ENCODE measurements around the gene CPZ. TPM values are rescaled to one million over a fixed set of nuclear protein-coding genes. Genes with fewer than 3 reads are reported as not detected.

The CPZ gene
- total RNA-seq, 1 experiment from 2014 or later, result 26.9 TPM

GRCh38 chr4:8586246-8586645, 6.3 kb upstream of the CPZ start:
- DNase-seq (ENCODE audit: low spot score) (no peak), ATAC-seq (no peak)
- H3K27me3 Mint-ChIP-seq (ENCODE audit: low read depth), result peaks cover 28% of the 10 kb centered on the region
- ChIA-PET CTCF (interaction anchor here (0.6 to 1.8 kb wide), 11 partner anchors 12 to 149 kb away, joined by 3 to 10 read pairs (median 3); no protein-coding TSS in a partner anchor), POLR2A (no interaction called here)
- H3K27ac Mint-ChIP-seq, result no peak overlapping the region
- TF ChIP-seq PRDM15 (CRISPR knock-in tag; IDR thresholded peaks at IDR 0.05) (no peak), ZMAT4 (CRISPR knock-in tag; IDR thresholded peaks at IDR 0.05) (no peak)
- no peak overlapping the region for H3K4me3 Mint-ChIP-seq
- no peaks in the 10 kb centered on the region for H3K36me3 Mint-ChIP-seq
- peaks cover 23% of the 10 kb centered on the region for H3K4me1 Mint-ChIP-seq
- no peaks in the 10 kb centered on the region for H3K9me3 Mint-ChIP-seq

GRCh38 chr4:8586671-8587468, 5.7 kb upstream of the CPZ start:
- no peak overlapping the region for H3K4me3 Mint-ChIP-seq
- peaks cover 22% of the 10 kb centered on the region for H3K27me3 Mint-ChIP-seq (ENCODE audit: low read depth)
- CTCF ChIA-PET, result interaction anchor here (0.6 to 1.8 kb wide), 11 partner anchors 12 to 150 kb away, joined by 3 to 10 read pairs (median 3); no protein-coding TSS in a partner anchor
- no peak overlapping the region for H3K27ac Mint-ChIP-seq
- ATAC-seq (peak; percentile 19), DNase-seq (ENCODE audit: low spot score) (peak; percentile 11)
- H3K9me3 Mint-ChIP-seq, result no peaks in the 10 kb centered on the region
- peaks cover 29% of the 10 kb centered on the region for H3K4me1 Mint-ChIP-seq
- H3K36me3 Mint-ChIP-seq, result no peaks in the 10 kb centered on the region
- TF ChIP-seq IRF2 (CRISPR knock-in tag; IDR thresholded peaks at IDR 0.05; ENCODE audit: borderline replicate concordance, low read depth), result no peak
- TF ChIP-seq ATF3 (CRISPR knock-in tag; conservative IDR thresholded peaks at IDR 0.05), result no peak
- no peak for TF ChIP-seq ZNF232 (CRISPR knock-in tag; IDR thresholded peaks at IDR 0.05)
- no peak for TF ChIP-seq CREB1 (CRISPR knock-in tag; IDR thresholded peaks at IDR 0.05)
- POLR2A ChIA-PET, result no interaction called here

- no peak overlapping the region for H3K27ac Mint-ChIP-seq
- POLR2A ChIA-PET, result no interaction called here
- TF ChIP-seq CTCF (IDR thresholded peaks at IDR 0.05) (no peak), NFATC4 (CRISPR knock-in tag; IDR thresholded peaks at IDR 0.05) (no peak), NFE2L1 (CRISPR knock-in tag; IDR thresholded peaks at IDR 0.05) (no peak), PRDM15 (CRISPR knock-in tag; IDR thresholded peaks at IDR 0.05) (no peak), ZNF423 (CRISPR knock-in tag; IDR thresholded peaks at IDR 0.05) (no peak), TCF7 (CRISPR knock-in tag; IDR thresholded peaks at IDR 0.05; ENCODE audit: low read depth) (no peak), PREB (CRISPR knock-in tag; IDR thresholded peaks at IDR 0.05; ENCODE audit: borderline replicate concordance) (no peak), SMAD3 (CRISPR knock-in tag; IDR thresholded peaks at IDR 0.05; ENCODE audit: borderline replicate concordance) (no peak), TP53 (CRISPR knock-in tag; IDR thresholded peaks at IDR 0.05) (no peak), E2F1 (CRISPR knock-in tag; IDR thresholded peaks at IDR 0.05) (no peak)
These were observed 4.9 kb upstream of the CPZ start for GRCh38 chr4:8587469-8588195.

More at GRCh38 chr4:8587469-8588195, 4.9 kb upstream of the CPZ start:
- DNase-seq (ENCODE audit: low spot score), result peak; percentile 5
- Mint-ChIP-seq H3K36me3 (no peaks in the 10 kb centered on the region), H3K4me1 (peaks cover 30% of the 10 kb centered on the region), H3K9me3 (no peaks in the 10 kb centered on the region), H3K4me3 (no peak overlapping the region), H3K27me3 (ENCODE audit: low read depth) (peaks cover 14% of the 10 kb centered on the region)
- CTCF ChIA-PET, result interaction anchor here (0.6 to 1.8 kb wide), 3 partner anchors 20 to 119 kb away, joined by 3 to 10 read pairs (median 9); no protein-coding TSS in a partner anchor
- ATAC-seq, result no peak
